Esophagus muscularis mucosa (tissue), 4 donors: Measurements from ENCODE around the gene ADORA2A. TPM values are rescaled to one million over a fixed set of nuclear protein-coding genes. Genes with fewer than 3 reads are reported as not detected.

Source experiments
- DNase-seq: peaks from one replicate; pipeline ENCODE4 v3.0.0-alpha.2; 2017; ENCODE audit errors: extremely low spot score
- H3K27ac ChIP-seq, 4 donors: fragments of 200-600 bp; sonication (generic); replicated peaks in 1 of 4; 1 replicate in 3 of 4; 2 replicates in 1 of 4; pipeline ENCODE4 v1.5.1; 2016 to 2019; ENCODE audit warnings: mild to moderate bottlenecking in 1 of 4
- H3K27me3 ChIP-seq, 4 donors: fragments of 200-600 bp; sonication (generic); one replicate each; pipeline versions ENCODE4 v1.5.1 to v1.6.0; 2016 to 2019
- H3K36me3 ChIP-seq, 4 donors: fragments of 200-600 bp; sonication (generic); one replicate each; pipeline ENCODE4 v1.5.1; 2016 to 2019
- H3K4me1 ChIP-seq, 4 donors: fragments of 200-600 bp; sonication (generic); one replicate each; pipeline ENCODE4 v1.5.1; 2016 to 2019
- H3K4me3 ChIP-seq, 4 donors: fragments of 200-600 bp; sonication (generic); 1 replicate in 2 of 4; 2 replicates in 2 of 4; pipeline ENCODE4 v1.5.1; 2016 to 2019; ENCODE audit warnings: mild to moderate bottlenecking in 4 of 4, moderate library complexity in 1 of 4
- H3K9me3 ChIP-seq, 4 donors: fragments of 200-600 bp; sonication (generic); 1 replicate in 3 of 4; 2 replicates in 1 of 4; pipeline ENCODE4 v1.5.1; 2016 to 2019
- EP300 ChIP-seq: sonication (generic); formaldehyde crosslinking; IDR thresholded peaks from one replicate; pipeline ENCODE4 v1.6.1; 2017; ENCODE audit warnings: antibody characterized with exemption
- POLR2A ChIP-seq: fragments of 450-650 bp; IDR thresholded peaks from one replicate; pipeline ENCODE4 v1.6.1; 2017; ENCODE audit warnings: antibody characterized with exemption, moderate library complexity, mild to moderate bottlenecking, low read depth
- POLR2AphosphoS5 ChIP-seq, 2 donors: sonication (generic); formaldehyde crosslinking; IDR thresholded peaks; one replicate each; pipeline ENCODE4 v1.6.1; 2017; ENCODE audit warnings: antibody characterized with exemption in 2 of 2
- WGBS: methylation state at CpG from one replicate; pipeline ENCODE4 v1.1.5; 2018; 5-methylcytosine and 5-hydroxymethylcytosine counted together
- intact Hi-C: fragments of 100-400 bp; cut with DNase I; formaldehyde crosslinking; loops from one replicate; pipeline ENCODE4 v1.15.1; 2023
- total RNA-seq, 4 donors: library from RNA; depleted of rRNA; stranded (reverse); fragments of >200 nt; gene quantifications; one replicate each; pipeline versions ENCODE4 v1.1.0 to v1.2.1, GENCODE V29; 2016
- TF ChIP-seq, protein P1 (sequence below), 3 experiments: fragments of 200-600 bp in 2 of 3; fragments of 450-650 bp in 1 of 3; sonication (generic) in 2 of 3; IDR thresholded peaks; one replicate each; pipeline ENCODE4 v1.5.1; 2017 to 2019; ENCODE audit warnings: antibody characterized with exemption in 3 of 3, mild to moderate bottlenecking in 2 of 3, moderate library complexity in 1 of 3

ADORA2A gene
- total RNA-seq, 4 donors from 2014 or later, result 3.3 to 7.5 (median 4.5) TPM

DNA sequence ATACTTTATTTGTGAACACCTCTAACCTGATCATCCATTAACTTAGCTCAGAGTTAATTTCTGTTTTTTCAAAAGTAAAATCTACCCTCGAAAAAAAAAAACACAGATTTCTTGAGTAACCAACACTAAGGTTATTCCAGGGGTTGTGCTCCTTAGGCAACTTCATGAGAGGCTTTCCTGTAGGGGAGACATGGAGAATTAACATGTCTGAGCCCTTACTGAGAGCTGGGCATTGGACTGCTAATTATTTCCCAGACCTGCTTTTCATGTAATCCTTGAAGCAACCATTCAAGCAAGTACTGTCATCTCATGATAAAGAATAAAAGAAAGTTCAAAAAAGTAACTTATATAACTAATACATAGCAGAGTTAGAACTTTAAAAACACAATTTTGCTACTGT lies 54.2 kb downstream of the ADORA2A start:
- H3K9me3 ChIP-seq, result no peaks in the 10 kb centered on the region
- H3K27me3 ChIP-seq, result no peaks in the 10 kb centered on the region
- intact Hi-C loops, result no loop called here
- H3K4me3 ChIP-seq, result no peak overlapping the region
- 50% methylated on average over 1 of the region's 1 CpG for WGBS
- peaks cover 9 to 18% (median 15%) of the 10 kb centered on the region in 4 donors for H3K4me1 ChIP-seq
- no peak overlapping the region for H3K27ac ChIP-seq
- no peaks in the 10 kb centered on the region for H3K36me3 ChIP-seq
- no peak for DNase-seq
- TF ChIP-seq, protein P1, sequence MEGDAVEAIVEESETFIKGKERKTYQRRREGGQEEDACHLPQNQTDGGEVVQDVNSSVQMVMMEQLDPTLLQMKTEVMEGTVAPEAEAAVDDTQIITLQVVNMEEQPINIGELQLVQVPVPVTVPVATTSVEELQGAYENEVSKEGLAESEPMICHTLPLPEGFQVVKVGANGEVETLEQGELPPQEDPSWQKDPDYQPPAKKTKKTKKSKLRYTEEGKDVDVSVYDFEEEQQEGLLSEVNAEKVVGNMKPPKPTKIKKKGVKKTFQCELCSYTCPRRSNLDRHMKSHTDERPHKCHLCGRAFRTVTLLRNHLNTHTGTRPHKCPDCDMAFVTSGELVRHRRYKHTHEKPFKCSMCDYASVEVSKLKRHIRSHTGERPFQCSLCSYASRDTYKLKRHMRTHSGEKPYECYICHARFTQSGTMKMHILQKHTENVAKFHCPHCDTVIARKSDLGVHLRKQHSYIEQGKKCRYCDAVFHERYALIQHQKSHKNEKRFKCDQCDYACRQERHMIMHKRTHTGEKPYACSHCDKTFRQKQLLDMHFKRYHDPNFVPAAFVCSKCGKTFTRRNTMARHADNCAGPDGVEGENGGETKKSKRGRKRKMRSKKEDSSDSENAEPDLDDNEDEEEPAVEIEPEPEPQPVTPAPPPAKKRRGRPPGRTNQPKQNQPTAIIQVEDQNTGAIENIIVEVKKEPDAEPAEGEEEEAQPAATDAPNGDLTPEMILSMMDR (IDR thresholded peaks at IDR 0.05), result no peak
- TF ChIP-seq EP300 (no peak), POLR2AphosphoS5 (IDR thresholded peaks at IDR 0.05) (no peak), POLR2A (no peak)

- WGBS, result 26% methylated on average over 3 of the region's 3 CpGs
- Histone ChIP-seq H3K27ac (peak overlapping the region; percentile 24 to 47 (median 40)), H3K9me3 (no peaks in the 10 kb centered on the region), H3K36me3 (no peaks in the 10 kb centered on the region), H3K4me3 (no peak overlapping the region), H3K27me3 (peaks cover 0 to 2% (median 0%) of the 10 kb centered on the region in 4 donors), H3K4me1 (peaks cover 9 to 18% (median 15%) of the 10 kb centered on the region in 4 donors)
- intact Hi-C loops, result no loop called here
- DNase-seq, result no peak
- TF ChIP-seq, protein P1 (IDR thresholded peaks at IDR 0.05), result no peak
- peak in 1 of 2 donors; percentile 47 for TF ChIP-seq POLR2AphosphoS5 (IDR thresholded peaks at IDR 0.05)
Observed at GRCh38 chr22:24482575-24482974, 55.2 kb downstream of the ADORA2A start.

- Histone ChIP-seq H3K27ac (peak overlapping the region; percentile 24 to 47 (median 40)), H3K4me1 (peaks cover 9 to 18% (median 15%) of the 10 kb centered on the region in 4 donors), H3K27me3 (peaks cover 0 to 3% (median 0%) of the 10 kb centered on the region in 4 donors), H3K9me3 (no peaks in the 10 kb centered on the region), H3K4me3 (no peak overlapping the region), H3K36me3 (no peaks in the 10 kb centered on the region)
- TF ChIP-seq POLR2AphosphoS5 (IDR thresholded peaks at IDR 0.05), result no peak
- no peak for TF ChIP-seq EP300
- TF ChIP-seq POLR2A, result no peak
- TF ChIP-seq, protein P1 (IDR thresholded peaks at IDR 0.05), result no peak
- whole genome bisulfite sequencing, result 40% methylated on average over 2 of the region's 2 CpGs
- no peak for DNase-seq
- intact Hi-C loops, result no loop called here
Observed at GRCh38 chr22:24482998-24483397, 55.6 kb downstream of the ADORA2A start.

GRCh38 chr22:24483976-24484545 lies 56.7 kb downstream of the ADORA2A start:
- peaks cover 9 to 18% (median 15%) of the 10 kb centered on the region in 4 donors for H3K4me1 ChIP-seq
- DNase-seq, result no peak
- intact Hi-C loops, result no loop called here
- H3K36me3 ChIP-seq, result no peaks in the 10 kb centered on the region
- no peak overlapping the region for H3K27ac ChIP-seq
- peaks cover 0 to 3% (median 0%) of the 10 kb centered on the region in 4 donors for H3K27me3 ChIP-seq
- no peaks in the 10 kb centered on the region for H3K9me3 ChIP-seq
- WGBS, result 81% methylated on average over 5 of the region's 5 CpGs
- H3K4me3 ChIP-seq, result no peak overlapping the region
- no peak for TF ChIP-seq EP300
- TF ChIP-seq POLR2AphosphoS5 (IDR thresholded peaks at IDR 0.05), result no peak
- no peak for TF ChIP-seq POLR2A
- TF ChIP-seq, protein P1 (IDR thresholded peaks at IDR 0.05), result no peak

- Histone ChIP-seq H3K4me3 (no peak overlapping the region), H3K27ac (no peak overlapping the region), H3K36me3 (no peaks in the 10 kb centered on the region), H3K9me3 (no peaks in the 10 kb centered on the region), H3K27me3 (peaks cover 0 to 3% (median 0%) of the 10 kb centered on the region in 4 donors), H3K4me1 (peaks cover 9 to 18% (median 15%) of the 10 kb centered on the region in 4 donors)
- TF ChIP-seq POLR2AphosphoS5 (IDR thresholded peaks at IDR 0.05) (no peak), POLR2A (no peak), EP300 (no peak)
- TF ChIP-seq, protein P1 (IDR thresholded peaks at IDR 0.05), result no peak
- WGBS, result 96% methylated on average over 4 of the region's 4 CpGs
- intact Hi-C loops, result no loop called here
- no peak for DNase-seq
Observed at GRCh38 chr22:24485170-24485569, 57.8 kb downstream of the ADORA2A start.
